ENCODE data around the gene SIM2.

Gene SIM2

DNA sequence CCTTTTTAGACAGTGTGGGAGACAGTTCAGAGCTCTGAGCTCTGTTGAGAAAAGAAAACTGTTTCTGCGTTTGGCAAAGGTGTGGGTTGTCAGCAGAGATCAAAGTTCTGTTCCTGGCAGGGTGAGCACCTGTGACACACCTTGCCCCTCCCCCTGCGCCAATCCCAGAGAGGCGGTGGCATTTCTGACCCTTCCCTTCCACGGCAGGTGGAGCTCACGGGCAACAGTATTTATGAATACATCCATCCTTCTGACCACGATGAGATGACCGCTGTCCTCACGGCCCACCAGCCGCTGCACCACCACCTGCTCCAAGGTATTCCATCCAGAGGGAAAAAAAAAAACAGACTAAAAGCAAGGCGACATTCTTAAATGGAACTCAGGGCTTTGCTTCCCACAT, 20.7 kb downstream of the SIM2 start:
- DNase-seq: no peak

DNA sequence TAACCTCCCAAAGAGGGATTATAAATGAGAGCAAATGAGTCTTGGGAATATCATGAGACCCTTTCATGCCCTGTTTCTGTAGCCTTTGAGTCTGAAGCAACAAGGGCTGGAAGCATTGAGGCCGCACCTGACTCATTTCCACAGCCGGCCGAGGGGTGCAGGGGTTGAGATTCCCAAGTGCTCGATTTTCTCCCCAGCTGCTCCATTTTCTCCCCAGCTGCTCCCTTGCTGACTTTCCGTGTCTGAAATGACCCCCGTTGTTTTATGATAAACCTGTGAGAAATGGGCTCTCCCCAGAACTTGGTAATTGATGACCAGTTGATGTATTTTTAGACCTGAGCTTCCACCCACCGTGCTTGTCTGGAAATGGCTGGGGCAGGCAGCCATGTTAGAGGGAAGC, 22.9 kb downstream of the SIM2 start:
- DNase-seq: no peak

GRCh38 chr21:36722370-36723368, 23.8 kb downstream of the SIM2 start:
- no peak for DNase-seq

GRCh38 chr21:36723371-36723881, 24.5 kb downstream of the SIM2 start:
- no peak for DNase-seq

DNA sequence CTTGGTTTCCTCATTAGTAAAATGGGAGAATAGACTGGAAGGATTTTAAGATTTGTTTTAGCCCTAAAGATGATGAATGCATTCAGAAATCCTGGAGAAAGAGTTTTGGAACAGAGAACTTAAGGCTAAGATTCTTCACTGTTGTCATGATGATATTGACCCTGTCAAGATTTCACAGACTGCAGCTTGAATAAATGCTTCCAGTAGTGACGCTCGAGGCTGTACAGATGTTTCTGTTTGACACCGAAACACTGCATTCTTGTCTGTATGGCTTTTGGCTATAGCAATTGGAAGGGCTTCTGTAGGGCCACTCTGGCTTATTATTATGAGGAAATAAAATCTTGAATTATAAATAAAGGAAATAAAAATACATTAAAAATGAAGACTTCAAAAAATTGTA, 25.7 kb downstream of the SIM2 start:
- DNase-seq: no peak

DNA sequence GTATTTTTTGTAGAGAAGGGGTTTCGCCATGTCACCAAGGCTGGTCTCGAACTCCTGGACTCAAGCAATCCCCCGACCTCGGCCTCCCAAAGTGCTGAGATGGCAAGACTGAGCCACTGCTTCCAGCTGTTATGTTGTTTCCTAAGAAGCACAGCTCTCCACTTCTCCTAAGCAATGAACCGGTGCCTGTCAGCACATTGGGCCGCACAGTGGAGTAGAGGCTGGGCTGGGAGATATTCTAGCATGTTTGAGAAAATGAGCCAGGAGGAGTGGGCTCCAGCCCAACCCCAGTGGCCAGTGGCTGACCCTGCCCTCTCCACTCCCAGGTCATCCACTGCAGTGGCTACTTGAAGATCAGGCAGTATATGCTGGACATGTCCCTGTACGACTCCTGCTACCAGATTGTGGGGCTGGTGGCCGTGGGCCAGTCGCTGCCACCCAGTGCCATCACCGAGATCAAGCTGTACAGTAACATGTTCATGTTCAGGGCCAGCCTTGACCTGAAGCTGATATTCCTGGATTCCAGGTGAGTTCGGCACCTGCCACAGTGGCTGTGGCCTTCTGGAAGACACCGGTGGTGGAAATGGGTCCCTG, 27.0 kb downstream of the SIM2 start:
- DNase-seq: no peak

GRCh38 chr21:36727866-36728265, 29.0 kb downstream of the SIM2 start:
- DNase-seq: no peak

- DNase-seq: no peak
These were observed 29.6 kb downstream of the SIM2 start for GRCh38 chr21:36728371-36729111.

GRCh38 chr21:36729310-36729970, 30.5 kb downstream of the SIM2 start:
- no peak for DNase-seq

GRCh38 chr21:36730291-36731281, 31.7 kb downstream of the SIM2 start:
- DNase-seq: no peak

- no peak for DNase-seq
These were observed 33.3 kb downstream of the SIM2 start for GRCh38 chr21:36732217-36732616.

GRCh38 chr21:36732761-36733160, 33.8 kb downstream of the SIM2 start:
- no peak for DNase-seq

GRCh38 chr21:36733857-36734256, 34.9 kb downstream of the SIM2 start:
- DNase-seq: no peak

- no peak for DNase-seq
These were observed 35.7 kb downstream of the SIM2 start for GRCh38 chr21:36734367-36735200.

DNA sequence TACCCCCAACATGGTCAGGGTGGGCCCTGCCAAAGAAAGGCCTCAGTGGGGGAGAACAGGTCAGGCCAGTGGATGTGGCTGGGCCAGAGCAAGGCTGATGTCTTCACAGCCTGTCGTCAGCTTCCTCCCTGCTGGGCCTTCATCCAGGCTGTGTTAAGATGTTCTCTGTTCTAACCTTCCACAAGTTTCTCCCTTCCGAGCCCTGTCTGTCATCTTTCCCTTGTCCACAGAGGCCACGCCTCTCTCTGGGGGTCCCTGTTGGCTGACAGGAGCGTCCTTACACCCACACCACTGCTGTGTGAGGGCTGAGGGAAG, 36.2 kb downstream of the SIM2 start:
- DNase-seq: no peak

DNA sequence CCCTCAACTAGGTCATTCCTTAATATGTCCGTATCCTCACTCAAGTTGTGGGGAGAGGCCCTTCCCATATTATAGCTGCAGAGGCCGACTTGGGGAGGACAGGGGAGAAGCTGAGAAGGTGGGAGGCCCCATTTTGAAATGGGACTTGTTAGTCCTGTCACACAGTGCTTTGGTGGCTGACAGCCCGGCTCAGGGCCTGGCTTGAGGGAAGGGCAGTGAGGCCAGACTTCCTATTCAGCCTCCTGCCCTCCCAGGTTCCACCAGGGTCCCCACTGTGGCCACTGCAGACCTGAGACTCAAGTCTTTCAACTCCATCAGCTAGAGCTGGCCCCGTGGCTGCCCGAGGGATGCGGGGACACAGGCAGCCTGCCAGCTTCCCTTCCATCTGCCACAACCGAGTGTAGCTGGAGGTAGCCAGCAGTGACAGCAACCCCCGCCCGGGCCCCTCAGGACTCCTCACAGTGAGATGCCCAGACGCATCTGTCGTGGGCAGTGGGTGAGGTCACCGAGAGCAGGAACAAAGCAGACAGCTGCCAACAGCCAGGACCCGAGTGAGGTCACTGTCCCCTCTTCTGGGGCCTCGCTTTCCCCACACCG, 36.9 kb downstream of the SIM2 start:
- no peak for DNase-seq

DNA sequence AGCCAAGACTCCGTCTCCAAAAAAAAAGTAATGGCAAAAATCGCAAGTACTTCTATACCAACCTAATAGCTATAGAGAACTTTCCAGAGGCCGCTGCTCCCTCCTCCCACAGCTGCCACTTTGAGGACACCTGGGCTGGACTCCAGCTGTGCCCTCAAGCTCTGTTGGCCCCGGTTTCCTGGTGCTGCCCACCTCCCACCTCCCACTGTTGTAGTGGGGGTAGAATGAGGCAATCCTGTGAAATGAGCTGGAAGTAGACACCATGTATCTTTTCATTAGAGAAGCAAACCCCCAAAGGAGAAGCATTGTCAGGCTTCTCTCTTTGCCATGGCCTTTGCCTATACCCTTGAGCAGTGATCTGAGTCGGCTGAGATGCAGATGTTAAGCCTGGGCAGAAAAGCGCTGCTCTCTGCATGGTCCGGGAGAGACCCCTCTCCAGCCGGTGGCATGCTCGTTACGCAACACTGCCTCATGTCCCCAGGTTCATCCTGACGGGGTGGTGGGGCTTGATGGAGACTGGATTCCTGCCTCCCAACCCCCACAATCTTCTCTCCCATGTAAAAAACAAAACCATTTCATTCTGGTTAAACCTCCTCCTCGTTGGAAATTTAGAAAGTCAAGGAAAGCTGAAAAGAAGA, 39.7 kb downstream of the SIM2 start:
- DNase-seq: no peak

DNA sequence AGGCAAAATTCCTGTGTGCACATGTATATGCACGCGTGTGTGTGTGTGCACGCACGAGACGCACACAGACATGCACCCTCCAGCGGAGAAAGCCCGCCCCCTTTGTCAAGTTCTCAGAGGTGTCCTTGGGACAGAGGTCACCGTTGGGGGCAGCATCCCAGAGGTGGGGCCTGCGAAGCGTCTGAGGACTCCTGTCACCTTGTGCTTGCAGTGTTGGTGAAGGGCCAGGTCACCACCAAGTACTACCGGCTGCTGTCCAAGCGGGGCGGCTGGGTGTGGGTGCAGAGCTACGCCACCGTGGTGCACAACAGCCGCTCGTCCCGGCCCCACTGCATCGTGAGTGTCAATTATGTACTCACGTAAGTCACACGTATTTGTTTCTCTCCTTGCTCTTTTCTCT, 42.6 kb downstream of the SIM2 start:
- no peak for DNase-seq

DNA sequence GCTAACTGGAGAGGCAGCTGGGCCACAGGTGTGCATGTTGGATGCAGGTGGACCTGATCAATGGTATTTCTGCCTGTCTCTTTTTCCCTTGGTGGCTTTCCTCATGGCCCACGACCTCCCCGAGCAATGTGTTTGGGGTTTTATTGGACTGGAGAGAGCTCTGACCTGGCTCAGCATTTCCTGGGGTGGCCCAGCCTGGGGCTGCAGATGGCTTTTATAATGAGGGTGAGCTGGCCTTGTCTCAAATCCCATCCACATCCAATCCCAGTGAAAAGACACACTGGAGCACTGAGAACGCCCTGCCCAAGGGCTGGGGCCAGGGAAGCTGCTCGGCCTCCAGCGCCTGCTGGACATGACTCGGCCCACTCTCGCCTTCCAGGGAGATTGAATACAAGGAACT, 44.1 kb downstream of the SIM2 start:
- DNase-seq: no peak

- DNase-seq: no peak
These were observed 44.5 kb downstream of the SIM2 start for GRCh38 chr21:36743446-36743845.
